Endodermal cell (in vitro differentiated cells): Measurements from ENCODE around the gene PLPP6. TPM values are rescaled to one million over a fixed set of nuclear protein-coding genes. Genes with fewer than 3 reads are reported as not detected.

Experiments used
- DNase-seq: peaks from one replicate; pipeline ENCODE4 v3.0.0-alpha.2; 2017
- H3K27ac ChIP-seq: 2 replicates; pipeline ENCODE4 v1.5.1; 2013; ENCODE audit warnings: mild to moderate bottlenecking, low read depth, low read length, moderate library complexity
- H3K27me3 ChIP-seq: 2 replicates; pipeline ENCODE4 v1.6.1; 2013; ENCODE audit warnings: mild to moderate bottlenecking, low read length, moderate library complexity; ENCODE audit not compliant: insufficient read depth, control insufficient read depth, poor library complexity, severe bottlenecking
- H3K36me3 ChIP-seq: 2 replicates; pipeline ENCODE4 v1.7.0; 2013; ENCODE audit warnings: mild to moderate bottlenecking, low read length, moderate library complexity; ENCODE audit not compliant: control insufficient read depth, insufficient read depth
- H3K4me1 ChIP-seq: one replicate; pipeline ENCODE4 v1.7.0; 2013; ENCODE audit warnings: low read length; ENCODE audit not compliant: control insufficient read depth, insufficient read depth
- H3K4me3 ChIP-seq: 2 replicates; pipeline ENCODE4 v1.5.1; 2013; ENCODE audit warnings: mild to moderate bottlenecking, low read length, moderate library complexity
- H3K9ac ChIP-seq: 2 replicates; pipeline ENCODE4 v1.6.1; 2013; ENCODE audit warnings: mild to moderate bottlenecking, low read length, moderate library complexity; ENCODE audit not compliant: poor library complexity, severe bottlenecking; ENCODE audit errors: extremely low read depth
- H3K9me3 ChIP-seq: 2 replicates; pipeline ENCODE4 v1.6.1; 2013; ENCODE audit warnings: mild to moderate bottlenecking, low read length, moderate library complexity; ENCODE audit not compliant: control insufficient read depth
- H3K27ac Mint-ChIP-seq: 2 replicates; pipeline ENCODE4 v1.8.0; 2020; ENCODE audit warnings: mixed read lengths
- H3K27me3 Mint-ChIP-seq: 2 replicates; pipeline ENCODE4 v1.8.0; 2021; ENCODE audit warnings: mild to moderate bottlenecking, mixed read lengths; ENCODE audit not compliant: insufficient read depth
- H3K36me3 Mint-ChIP-seq: 2 replicates; pipeline ENCODE4 v1.8.0; 2020; ENCODE audit warnings: low read depth, mixed read lengths
- H3K4me1 Mint-ChIP-seq: 2 replicates; pipeline ENCODE4 v1.8.0; 2020; ENCODE audit warnings: mixed read lengths
- H3K4me3 Mint-ChIP-seq: 2 replicates; pipeline ENCODE4 v1.8.0; 2020; ENCODE audit warnings: mild to moderate bottlenecking, moderate library complexity, mixed read lengths
- H3K9me3 Mint-ChIP-seq: 2 replicates; pipeline ENCODE4 v1.8.0; 2020; ENCODE audit warnings: mild to moderate bottlenecking, mixed read lengths
- CTCF ChIP-seq: fragments of 200-600 bp; sonication (generic); conservative IDR thresholded peaks from 2 replicates; pipeline ENCODE4 v1.5.0; 2021; ENCODE audit warnings: antibody characterized with exemption, mild to moderate bottlenecking
- WGBS, 2 experiments: methylation state at CpG; one replicate each; pipeline versions ENCODE4 v1.1.5 to v1.1.7; 2013; ENCODE audit warnings: missing lambda C conversion rate in 2 of 2, mixed read lengths in 1 of 2; ENCODE audit not compliant: insufficient coverage in 1 of 2, insufficient read length in 1 of 2; 5-methylcytosine and 5-hydroxymethylcytosine counted together
- total RNA-seq, 2 donors: library from RNA; stranded (reverse); fragmentation: NEBNext Ultra II Directional in 1 of 2; extraction: Animal tissue kit (Norgen Biotek cat#: 25700) in 1 of 2; gene quantifications; 2 replicates in 1 of 2; 3 replicates in 1 of 2; pipeline ENCODE4 v1.2.1, GENCODE V29; 2021

Gene PLPP6
- total RNA-seq, 2 donors from 2014 or later, result 13.1 to 19.6 TPM

- 100% methylated on average over 1 of the region's 1 CpG; no CpG with 5 or more reads in 1 of the 2 experiments for WGBS, 2 experiments
- no peak for TF ChIP-seq CTCF
- Histone ChIP-seq H3K27me3 (no peaks in the 10 kb centered on the region), H3K36me3 (no peaks in the 10 kb centered on the region), H3K4me3 (no peak overlapping the region), H3K9ac (no peak overlapping the region), H3K4me1 (no peaks in the 10 kb centered on the region), H3K27ac (no peak overlapping the region), H3K9me3 (no peaks in the 10 kb centered on the region)
- DNase-seq, result no peak
- Mint-ChIP-seq H3K27me3 (no peaks in the 10 kb centered on the region), H3K9me3 (no peaks in the 10 kb centered on the region), H3K4me3 (no peak overlapping the region), H3K27ac (no peak overlapping the region), H3K4me1 (peaks cover 2% of the 10 kb centered on the region), H3K36me3 (no peaks in the 10 kb centered on the region)
Measured at GRCh38 chr9:4671737-4672136, 9.6 kb downstream of the PLPP6 start.

GRCh38 chr9:4674783-4675182 is 12.7 kb downstream of the PLPP6 start:
- Mint-ChIP-seq H3K27ac (no peak overlapping the region), H3K9me3 (no peaks in the 10 kb centered on the region), H3K4me3 (no peak overlapping the region), H3K27me3 (no peaks in the 10 kb centered on the region), H3K4me1 (no peaks in the 10 kb centered on the region), H3K36me3 (no peaks in the 10 kb centered on the region)
- no peaks in the 10 kb centered on the region for H3K27me3 ChIP-seq
- no peaks in the 10 kb centered on the region for H3K4me1 ChIP-seq
- DNase-seq, result no peak
- no peak overlapping the region for H3K4me3 ChIP-seq
- no peak for TF ChIP-seq CTCF
- H3K36me3 ChIP-seq, result no peaks in the 10 kb centered on the region
- no peaks in the 10 kb centered on the region for H3K9me3 ChIP-seq
- no peak overlapping the region for H3K9ac ChIP-seq
- no peak overlapping the region for H3K27ac ChIP-seq

GRCh38 chr9:4677392-4677791 is 15.3 kb downstream of the PLPP6 start:
- no peak overlapping the region for H3K27ac ChIP-seq
- no peaks in the 10 kb centered on the region for H3K27me3 Mint-ChIP-seq

More at GRCh38 chr9:4677392-4677791, 15.3 kb downstream of the PLPP6 start:
- Mint-ChIP-seq H3K4me3 (no peak overlapping the region), H3K4me1 (no peaks in the 10 kb centered on the region), H3K27ac (no peak overlapping the region), H3K36me3 (no peaks in the 10 kb centered on the region), H3K9me3 (no peaks in the 10 kb centered on the region)
- H3K4me3 ChIP-seq, result no peak overlapping the region
- WGBS, 2 experiments, result 90 to 94% methylated on average over 2 to 3 of the region's 3 CpGs
- H3K36me3 ChIP-seq, result no peaks in the 10 kb centered on the region
- H3K27me3 ChIP-seq, result no peaks in the 10 kb centered on the region
- no peak for DNase-seq
- peak overlapping the region; percentile 0 for H3K9ac ChIP-seq
- H3K9me3 ChIP-seq, result no peaks in the 10 kb centered on the region
- peaks cover 3% of the 10 kb centered on the region for H3K4me1 ChIP-seq
- TF ChIP-seq CTCF, result no peak
